NCI-H2196 (cell line): ENCODE data around the gene THRB.

Experiments used
- DNase-seq: peaks from one replicate; lab custom pipeline; 2025; ENCODE audit not compliant: unreplicated experiment; lab: John Stamatoyannopoulos, UW

The THRB gene

GRCh38 chr3:24385012-24385615 is 109.5 kb downstream of the THRB start:
- DNase-seq = no peak

GRCh38 chr3:24382647-24383046 is 112.0 kb downstream of the THRB start:
- DNase-seq = no peak

- no peak for DNase-seq
These were observed 114.7 kb downstream of the THRB start for GRCh38 chr3:24379936-24380335.

GRCh38 chr3:24378313-24378712 is 116.3 kb downstream of the THRB start:
- no peak for DNase-seq

- DNase-seq = no peak
These were observed 117.2 kb downstream of the THRB start for GRCh38 chr3:24377218-24377993.

- no peak for DNase-seq
These were observed 118.7 kb downstream of the THRB start for GRCh38 chr3:24375947-24376384.

- DNase-seq = no peak
These were observed 119.8 kb downstream of the THRB start for GRCh38 chr3:24374801-24375200.

- no peak for DNase-seq
These were observed 121.3 kb downstream of the THRB start for GRCh38 chr3:24373198-24373959.

GRCh38 chr3:24372559-24373197 is 122.0 kb downstream of the THRB start:
- no peak for DNase-seq

GRCh38 chr3:24370352-24371090 is 124.1 kb downstream of the THRB start:
- no peak for DNase-seq

GRCh38 chr3:24368605-24369004 is 126.0 kb downstream of the THRB start:
- no peak for DNase-seq

- DNase-seq = no peak
These were observed 126.9 kb downstream of the THRB start for GRCh38 chr3:24367664-24368264.

GRCh38 chr3:24367216-24367615 is 127.4 kb downstream of the THRB start:
- no peak for DNase-seq

- DNase-seq = no peak
These were observed 129.5 kb downstream of the THRB start for GRCh38 chr3:24365168-24365567.

GRCh38 chr3:24364359-24364758 is 130.3 kb downstream of the THRB start:
- no peak for DNase-seq

- DNase-seq = no peak
These were observed 131.4 kb downstream of the THRB start for GRCh38 chr3:24363242-24363641.

GRCh38 chr3:24361623-24362022 is 133.0 kb downstream of the THRB start:
- DNase-seq = no peak

- no peak for DNase-seq
These were observed 133.7 kb downstream of the THRB start for GRCh38 chr3:24360957-24361356.

- no peak for DNase-seq
These were observed 134.8 kb downstream of the THRB start for GRCh38 chr3:24359645-24360462.

GRCh38 chr3:24359102-24359501 is 135.5 kb downstream of the THRB start:
- DNase-seq = no peak
